Tibial nerve (tissue), 3 donors: ENCODE results near the gene TBC1D16.

ENCODE experiments used
- EP300 ChIP-seq, 2 donors: sonication (generic); formaldehyde crosslinking; IDR thresholded peaks; one replicate each; pipeline ENCODE4 v1.6.1; 2017; ENCODE audit warnings: antibody characterized with exemption in 2 of 2, mild to moderate bottlenecking in 1 of 2
- POLR2A ChIP-seq, 2 donors: fragments of 450-650 bp; IDR thresholded peaks; one replicate each; pipeline ENCODE4 v1.6.1; 2017; ENCODE audit warnings: antibody characterized with exemption in 2 of 2, mild to moderate bottlenecking in 2 of 2, moderate library complexity in 2 of 2

DNA sequence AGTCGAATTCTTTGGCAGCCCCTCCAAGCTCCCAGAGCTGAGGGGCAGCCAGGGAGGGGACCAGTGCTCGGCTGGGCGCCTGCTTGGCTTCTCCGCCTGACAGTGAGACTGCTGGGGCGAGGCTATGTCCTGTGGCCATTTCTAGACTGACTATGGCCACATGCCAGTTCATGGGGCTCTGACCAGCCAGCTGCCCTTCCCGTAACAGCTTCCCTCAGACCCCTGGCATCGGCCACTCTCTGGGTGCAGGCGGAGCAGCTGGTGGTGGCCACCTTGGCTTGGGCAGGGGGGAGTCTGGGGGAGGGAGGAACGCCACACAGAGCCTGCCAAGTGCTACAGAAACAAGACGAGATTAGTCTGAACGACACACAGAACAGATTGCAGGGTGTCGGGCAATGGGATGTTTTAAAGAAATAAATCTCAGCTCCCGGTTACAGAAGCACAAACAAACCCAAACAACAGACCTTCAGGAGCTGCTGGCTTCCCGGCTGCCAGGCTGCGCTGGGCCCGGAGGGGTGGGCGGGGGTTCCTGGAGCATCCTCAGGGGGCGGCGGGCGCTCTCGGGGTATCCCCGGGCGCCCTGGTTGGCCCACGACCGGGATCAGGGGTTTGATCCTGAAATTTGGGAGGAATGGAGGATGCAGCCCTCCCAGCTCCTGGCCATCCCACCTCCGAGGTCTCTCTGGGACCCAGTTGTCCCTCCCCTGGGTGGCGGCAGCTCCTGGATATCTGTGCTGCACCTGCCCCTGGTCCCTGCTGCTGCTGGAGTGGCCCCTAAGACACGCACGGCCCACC lies 34.5 kb downstream of the TBC1D16 start:
- TF ChIP-seq EP300 (IDR thresholded peaks at IDR 0.05): no peak
- no peak for TF ChIP-seq POLR2A (IDR thresholded peaks at IDR 0.05)
